ENCODE measurements around the gene KCNIP4.

Gene KCNIP4

DNA sequence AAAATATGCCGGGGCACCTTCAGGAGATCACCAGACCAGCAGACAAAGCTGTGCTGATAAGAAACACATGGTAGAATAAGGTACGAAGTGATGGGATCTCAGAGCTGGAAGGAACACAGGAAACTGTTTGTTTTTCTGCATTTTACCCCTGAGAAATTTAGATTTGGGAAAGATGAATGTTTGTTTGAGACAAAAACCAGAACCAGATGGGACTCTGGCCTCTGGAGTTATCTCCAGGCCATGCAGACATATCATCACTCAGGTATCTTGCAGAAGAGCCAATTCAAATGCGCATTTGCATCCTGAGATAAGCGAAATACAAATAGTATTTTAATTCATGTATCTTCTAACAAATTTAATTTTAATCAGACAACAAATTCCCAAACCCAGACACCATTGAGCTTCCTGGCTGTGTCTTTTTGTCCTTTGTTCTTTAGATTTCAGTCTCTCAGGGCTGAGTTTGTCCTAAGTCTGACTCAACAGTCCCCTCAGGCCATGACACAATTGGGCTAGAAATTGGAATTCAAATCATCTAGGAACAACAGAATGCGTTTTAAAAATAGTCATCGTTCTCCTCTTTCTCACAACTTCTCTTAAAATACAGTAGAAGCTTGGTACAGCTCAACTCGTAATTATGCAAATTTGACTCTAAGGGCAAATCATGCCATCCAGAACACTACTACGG lies 1089.3 kb downstream of the KCNIP4 start:
- no peak overlapping the region for H3K4me3 ChIP-seq (ENCODE audit: low read length)
- H3K9me3 ChIP-seq (ENCODE audit: insufficient read depth, low read depth, low read length) = no peaks in the 10 kb centered on the region
- H3K4me1 ChIP-seq (ENCODE audit: insufficient read depth, low read length) = no peaks in the 10 kb centered on the region
- H3K36me3 ChIP-seq (ENCODE audit: insufficient read depth, low read length) = no peaks in the 10 kb centered on the region
- H3K27ac ChIP-seq (ENCODE audit: low read depth, low read length) = no peak overlapping the region
- 86% methylated on average over 7 of the region's 8 CpGs for WGBS
- no peaks in the 10 kb centered on the region for H3K27me3 ChIP-seq (ENCODE audit: insufficient read depth, low read length)
- no peak overlapping the region for H3K9ac ChIP-seq (ENCODE audit: low read depth, low read length)

DNA sequence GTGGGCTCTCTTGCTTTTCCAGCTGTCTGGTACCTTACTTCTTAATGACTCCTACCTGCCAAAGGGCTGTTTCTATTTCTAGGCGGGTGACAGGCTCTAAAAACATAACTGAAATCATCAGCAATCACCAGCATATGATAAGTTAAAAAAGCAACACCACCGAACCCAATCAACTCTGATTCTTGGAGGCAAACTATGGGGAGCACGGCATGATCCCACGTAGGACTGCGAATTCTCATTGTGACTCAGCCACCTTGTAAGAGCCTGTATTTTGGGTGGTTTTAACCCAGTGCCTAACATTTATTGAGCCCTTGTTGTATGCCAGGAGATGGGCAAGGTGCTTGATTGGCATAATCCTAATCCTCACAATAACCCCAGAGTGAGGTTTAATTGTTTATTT lies 1091.5 kb downstream of the KCNIP4 start:
- 96% methylated on average over 5 of the region's 5 CpGs for WGBS
- H3K4me1 ChIP-seq (ENCODE audit: insufficient read depth, low read length) = no peaks in the 10 kb centered on the region
- H3K9me3 ChIP-seq (ENCODE audit: insufficient read depth, low read depth, low read length) = no peaks in the 10 kb centered on the region
- no peaks in the 10 kb centered on the region for H3K27me3 ChIP-seq (ENCODE audit: insufficient read depth, low read length)
- no peak overlapping the region for H3K9ac ChIP-seq (ENCODE audit: low read depth, low read length)
- H3K4me3 ChIP-seq (ENCODE audit: low read length) = no peak overlapping the region
- no peak overlapping the region for H3K27ac ChIP-seq (ENCODE audit: low read depth, low read length)
- H3K36me3 ChIP-seq (ENCODE audit: insufficient read depth, low read length) = no peaks in the 10 kb centered on the region

DNA sequence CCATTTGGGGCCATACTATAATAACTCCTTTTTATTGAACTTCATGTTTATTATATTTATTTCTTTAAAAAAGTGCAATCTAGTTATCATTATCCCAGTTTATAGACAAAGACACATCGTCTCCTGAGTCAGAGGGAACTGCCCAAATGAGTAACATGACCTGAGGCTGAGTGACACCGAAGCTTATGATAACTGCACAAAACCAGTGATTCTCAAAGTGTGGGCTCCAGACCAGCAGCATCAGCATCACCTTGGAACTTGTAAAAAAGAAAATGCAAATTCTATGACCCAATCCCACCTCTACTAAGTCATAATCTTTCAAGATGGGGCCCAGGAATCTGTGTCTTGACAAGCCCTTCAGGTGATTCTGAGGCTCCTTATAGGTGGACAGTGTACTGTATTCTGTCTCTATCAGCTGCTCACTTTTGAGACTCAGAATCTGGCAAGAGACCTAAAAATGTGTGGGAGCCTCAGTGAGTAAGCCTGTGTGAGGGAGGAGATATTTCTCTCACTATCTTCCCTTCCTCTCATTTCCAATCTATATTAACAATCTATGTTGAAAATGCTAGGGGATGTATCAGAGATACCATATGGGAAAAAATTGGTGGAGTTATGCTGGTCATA lies 1101.3 kb downstream of the KCNIP4 start:
- H3K4me3 ChIP-seq (ENCODE audit: low read length) = no peak overlapping the region
- WGBS = 44% methylated on average over 2 of the region's 2 CpGs
- H3K9ac ChIP-seq (ENCODE audit: low read depth, low read length) = no peak overlapping the region
- H3K27me3 ChIP-seq (ENCODE audit: insufficient read depth, low read length) = no peaks in the 10 kb centered on the region
- H3K27ac ChIP-seq (ENCODE audit: low read depth, low read length) = no peak overlapping the region
- H3K9me3 ChIP-seq (ENCODE audit: insufficient read depth, low read depth, low read length) = no peaks in the 10 kb centered on the region; the same call in 1 of the 2 replicates
- H3K36me3 ChIP-seq (ENCODE audit: insufficient read depth, low read length) = no peaks in the 10 kb centered on the region
- 0 out of 2 replicates have a peak, but pooled peaks cover 3% of the 10 kb centered on the region for H3K4me1 ChIP-seq (ENCODE audit: insufficient read depth, low read length)

DNA sequence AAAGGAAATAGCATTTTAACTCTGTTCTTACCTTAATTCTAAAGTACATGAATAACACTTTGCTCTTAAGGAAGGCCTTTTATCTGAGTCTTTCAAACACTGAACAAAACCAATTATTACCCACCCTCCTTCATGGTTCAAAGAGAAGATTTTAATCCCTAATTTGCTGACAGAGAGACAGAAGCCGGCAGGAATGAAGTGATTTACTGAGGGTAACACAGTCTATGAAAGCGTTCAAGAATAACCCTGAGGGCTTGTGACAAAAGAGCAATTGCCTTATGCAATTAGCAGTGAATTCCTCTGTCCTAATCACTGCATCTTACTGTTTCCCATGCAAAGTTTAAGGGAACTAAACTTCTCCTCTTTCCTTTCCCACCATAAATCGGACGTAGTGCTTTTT lies 1104.3 kb downstream of the KCNIP4 start:
- WGBS = 57% methylated on average over 2 of the region's 4 CpGs

DNA sequence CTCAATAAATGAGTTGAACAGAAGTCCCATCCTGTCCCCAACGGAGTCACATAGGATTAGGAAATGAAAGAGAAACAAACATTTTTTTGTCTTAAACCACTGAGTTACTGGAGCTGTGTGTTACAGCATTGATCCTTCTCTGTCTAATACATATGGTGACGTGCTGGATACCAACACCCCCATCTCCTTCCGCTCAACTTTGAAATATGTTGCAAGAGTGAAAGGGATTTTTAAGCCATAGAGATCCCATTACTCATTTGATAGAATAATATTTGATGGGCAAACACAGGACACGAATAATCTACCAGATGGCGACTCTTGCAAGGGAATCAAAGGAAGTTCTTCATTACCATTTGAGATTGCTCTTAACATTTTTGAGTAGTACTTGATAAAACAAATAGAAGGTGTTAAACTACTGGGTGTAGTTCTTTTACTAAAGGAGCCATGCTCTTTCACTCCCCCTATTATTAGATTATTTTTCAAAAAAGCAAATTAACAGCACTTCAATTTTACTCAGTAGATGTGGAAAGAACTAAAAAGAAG lies 1107.9 kb downstream of the KCNIP4 start:
- 91% methylated on average over 5 of the region's 5 CpGs for WGBS
- Histone ChIP-seq H3K27ac (ENCODE audit: low read depth, low read length) (no peak overlapping the region), H3K9me3 (ENCODE audit: insufficient read depth, low read depth, low read length) (no peaks in the 10 kb centered on the region), H3K36me3 (ENCODE audit: insufficient read depth, low read length) (no peaks in the 10 kb centered on the region), H3K4me1 (ENCODE audit: insufficient read depth, low read length) (0 out of 2 replicates have a peak, but pooled peaks cover 3% of the 10 kb centered on the region), H3K4me3 (ENCODE audit: low read length) (no peak overlapping the region), H3K27me3 (ENCODE audit: insufficient read depth, low read length) (no peaks in the 10 kb centered on the region), H3K9ac (ENCODE audit: low read depth, low read length) (no peak overlapping the region)

More for the DNA sequence above, 1104.3 kb downstream of the KCNIP4 start:
- no peaks in the 10 kb centered on the region for H3K36me3 ChIP-seq (ENCODE audit: insufficient read depth, low read length)
- H3K4me1 ChIP-seq (ENCODE audit: insufficient read depth, low read length) = 0 out of 2 replicates have a peak, but pooled peaks cover 3% of the 10 kb centered on the region
- H3K27me3 ChIP-seq (ENCODE audit: insufficient read depth, low read length) = no peaks in the 10 kb centered on the region
- H3K27ac ChIP-seq (ENCODE audit: low read depth, low read length) = no peak overlapping the region
- H3K9me3 ChIP-seq (ENCODE audit: insufficient read depth, low read depth, low read length) = no peaks in the 10 kb centered on the region
- H3K4me3 ChIP-seq (ENCODE audit: low read length) = no peak overlapping the region
- no peak overlapping the region for H3K9ac ChIP-seq (ENCODE audit: low read depth, low read length)

DNA sequence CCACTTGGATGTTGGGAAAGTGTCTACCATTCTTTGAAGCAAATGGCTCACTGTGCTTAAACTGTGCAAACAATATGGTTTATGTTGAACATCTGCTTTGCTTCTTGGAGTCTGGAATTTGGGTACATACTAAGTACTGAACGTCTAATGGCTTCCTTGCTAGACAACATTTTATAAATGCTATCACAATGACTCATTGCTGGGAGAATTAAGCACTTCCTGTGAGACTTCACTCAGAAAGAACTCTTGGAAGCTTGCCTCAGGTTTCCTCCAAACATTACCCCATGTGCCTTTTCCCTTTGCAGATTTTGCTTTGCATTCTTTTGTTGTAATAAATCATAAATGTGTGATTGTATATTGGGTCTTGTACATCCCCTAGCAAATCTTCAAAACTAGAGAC lies 1108.6 kb downstream of the KCNIP4 start:
- Histone ChIP-seq H3K36me3 (ENCODE audit: insufficient read depth, low read length) (no peaks in the 10 kb centered on the region), H3K27ac (ENCODE audit: low read depth, low read length) (no peak overlapping the region), H3K9me3 (ENCODE audit: insufficient read depth, low read depth, low read length) (no peaks in the 10 kb centered on the region), H3K9ac (ENCODE audit: low read depth, low read length) (no peak overlapping the region), H3K27me3 (ENCODE audit: insufficient read depth, low read length) (no peaks in the 10 kb centered on the region), H3K4me1 (ENCODE audit: insufficient read depth, low read length) (0 out of 2 replicates have a peak, but pooled peaks cover 3% of the 10 kb centered on the region), H3K4me3 (ENCODE audit: low read length) (no peak overlapping the region)
- WGBS = 67% methylated on average over 1 of the region's 1 CpG

DNA sequence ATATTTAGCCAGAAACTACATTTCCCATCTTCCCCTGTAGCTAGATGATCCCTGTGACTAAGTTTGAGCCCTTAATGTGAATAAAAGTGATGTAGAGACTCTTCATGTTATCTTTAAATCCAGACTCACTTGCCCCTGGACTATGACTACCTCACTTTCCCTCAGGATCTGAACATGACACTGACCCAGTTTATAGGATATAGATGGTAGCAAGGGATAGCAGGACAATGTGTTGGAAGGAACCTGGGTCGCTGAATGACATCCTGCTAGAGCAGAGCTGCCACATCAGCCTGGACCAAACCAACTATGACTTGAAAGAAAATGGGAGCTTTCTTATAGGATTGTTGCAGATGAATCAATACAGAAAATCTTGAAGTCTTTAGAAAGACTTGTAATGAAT lies 1110.1 kb downstream of the KCNIP4 start:
- Histone ChIP-seq H3K9ac (ENCODE audit: low read depth, low read length) (no peak overlapping the region), H3K4me3 (ENCODE audit: low read length) (no peak overlapping the region), H3K4me1 (ENCODE audit: insufficient read depth, low read length) (no peaks in the 10 kb centered on the region), H3K9me3 (ENCODE audit: insufficient read depth, low read depth, low read length) (no peaks in the 10 kb centered on the region), H3K27ac (ENCODE audit: low read depth, low read length) (no peak overlapping the region), H3K36me3 (ENCODE audit: insufficient read depth, low read length) (no peaks in the 10 kb centered on the region), H3K27me3 (ENCODE audit: insufficient read depth, low read length) (no peaks in the 10 kb centered on the region)
- 90% methylated on average over 1 of the region's 1 CpG for WGBS

DNA sequence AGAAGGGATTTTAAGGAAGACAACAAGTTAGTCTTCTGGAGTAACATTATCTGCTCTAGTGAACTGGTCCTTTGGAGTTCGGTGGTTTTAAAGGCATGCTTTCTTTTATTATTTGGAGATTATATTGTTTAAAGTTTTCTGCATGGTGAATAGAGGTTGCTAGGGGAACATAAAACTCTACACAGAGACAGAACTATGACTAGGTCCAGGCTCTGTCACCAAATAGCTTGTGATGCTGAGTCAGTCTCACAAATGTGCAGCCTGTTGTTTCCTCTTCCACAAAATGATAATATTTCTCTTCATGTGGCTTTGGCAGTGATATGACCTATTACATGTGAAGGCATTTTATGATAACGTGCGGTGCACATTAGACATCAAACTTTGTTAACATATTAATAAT lies 1115.7 kb downstream of the KCNIP4 start:
- no peak overlapping the region for H3K9ac ChIP-seq (ENCODE audit: low read depth, low read length)
- no peak overlapping the region for H3K27ac ChIP-seq (ENCODE audit: low read depth, low read length)
- no peak overlapping the region for H3K4me3 ChIP-seq (ENCODE audit: low read length)
- WGBS = 86% methylated on average over 1 of the region's 3 CpGs
- H3K9me3 ChIP-seq (ENCODE audit: insufficient read depth, low read depth, low read length) = no peaks in the 10 kb centered on the region
- H3K4me1 ChIP-seq (ENCODE audit: insufficient read depth, low read length) = no peaks in the 10 kb centered on the region
- no peaks in the 10 kb centered on the region for H3K36me3 ChIP-seq (ENCODE audit: insufficient read depth, low read length)
- no peaks in the 10 kb centered on the region for H3K27me3 ChIP-seq (ENCODE audit: insufficient read depth, low read length)

DNA sequence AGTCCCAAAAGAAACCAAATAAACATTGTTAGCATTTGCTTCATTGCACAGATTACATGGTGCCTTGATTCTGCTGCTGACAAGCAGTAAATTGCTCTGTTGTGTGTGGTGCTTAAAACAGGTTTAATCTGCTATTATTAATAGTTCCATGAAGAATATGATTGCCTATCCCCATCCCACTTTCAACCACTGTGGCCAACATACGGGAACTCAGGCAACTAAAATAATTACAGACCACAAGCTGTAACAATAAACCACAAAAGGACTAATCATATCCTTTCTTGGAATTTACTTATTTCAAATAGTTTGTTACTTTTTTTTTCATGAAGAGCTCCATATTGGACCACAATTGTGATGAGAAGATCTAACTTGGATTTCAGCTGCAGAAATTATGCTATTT lies 1116.8 kb downstream of the KCNIP4 start:
- no peaks in the 10 kb centered on the region for H3K4me1 ChIP-seq (ENCODE audit: insufficient read depth, low read length)
- H3K27me3 ChIP-seq (ENCODE audit: insufficient read depth, low read length) = no peaks in the 10 kb centered on the region
- H3K27ac ChIP-seq (ENCODE audit: low read depth, low read length) = no peak overlapping the region
- H3K4me3 ChIP-seq (ENCODE audit: low read length) = no peak overlapping the region
- H3K9me3 ChIP-seq (ENCODE audit: insufficient read depth, low read depth, low read length) = no peaks in the 10 kb centered on the region
- 100% methylated on average over 1 of the region's 1 CpG for WGBS
- H3K9ac ChIP-seq (ENCODE audit: low read depth, low read length) = no peak overlapping the region
- no peaks in the 10 kb centered on the region for H3K36me3 ChIP-seq (ENCODE audit: insufficient read depth, low read length)

DNA sequence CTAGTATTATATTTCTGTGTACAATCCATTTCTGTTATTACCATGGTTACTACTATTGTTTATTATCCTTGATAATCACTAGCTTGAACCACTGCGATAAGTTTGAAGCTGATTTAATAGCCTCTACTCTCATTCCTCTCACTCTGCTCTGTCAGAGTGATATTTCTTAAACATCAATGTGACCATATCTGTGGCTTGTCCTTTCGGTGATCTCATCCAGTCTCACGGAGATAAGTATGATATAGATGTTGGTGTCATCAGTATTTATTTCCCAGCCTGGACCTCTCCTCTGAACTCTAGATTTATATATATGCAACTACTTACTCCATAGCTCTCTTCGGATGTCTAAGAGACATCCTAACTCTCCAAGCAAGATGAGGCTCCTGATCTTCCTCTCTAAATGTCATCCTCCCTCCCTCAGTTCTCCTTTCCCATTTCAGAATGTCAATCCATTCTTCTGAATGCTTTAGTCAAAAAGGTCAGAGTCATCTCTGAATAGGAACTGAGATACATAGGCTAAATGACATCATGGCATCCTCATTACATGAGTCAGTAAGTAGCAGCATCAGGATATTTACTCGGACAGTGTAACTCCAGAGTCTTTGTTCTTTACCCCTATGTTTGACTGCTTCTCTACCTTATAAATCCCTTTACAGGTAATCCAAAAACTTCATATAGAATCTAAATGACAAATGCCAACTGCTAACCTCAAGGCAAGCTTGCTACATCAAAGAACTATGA lies 1118.8 kb downstream of the KCNIP4 start:
- H3K27me3 ChIP-seq (ENCODE audit: insufficient read depth, low read length) = no peaks in the 10 kb centered on the region
- H3K9me3 ChIP-seq (ENCODE audit: insufficient read depth, low read depth, low read length) = no peaks in the 10 kb centered on the region
- no peaks in the 10 kb centered on the region for H3K36me3 ChIP-seq (ENCODE audit: insufficient read depth, low read length)
- no peak overlapping the region for H3K9ac ChIP-seq (ENCODE audit: low read depth, low read length)
- H3K4me3 ChIP-seq (ENCODE audit: low read length) = no peak overlapping the region
- H3K4me1 ChIP-seq (ENCODE audit: insufficient read depth, low read length) = no peaks in the 10 kb centered on the region
- WGBS = 58% methylated on average over 3 of the region's 5 CpGs
- no peak overlapping the region for H3K27ac ChIP-seq (ENCODE audit: low read depth, low read length)

DNA sequence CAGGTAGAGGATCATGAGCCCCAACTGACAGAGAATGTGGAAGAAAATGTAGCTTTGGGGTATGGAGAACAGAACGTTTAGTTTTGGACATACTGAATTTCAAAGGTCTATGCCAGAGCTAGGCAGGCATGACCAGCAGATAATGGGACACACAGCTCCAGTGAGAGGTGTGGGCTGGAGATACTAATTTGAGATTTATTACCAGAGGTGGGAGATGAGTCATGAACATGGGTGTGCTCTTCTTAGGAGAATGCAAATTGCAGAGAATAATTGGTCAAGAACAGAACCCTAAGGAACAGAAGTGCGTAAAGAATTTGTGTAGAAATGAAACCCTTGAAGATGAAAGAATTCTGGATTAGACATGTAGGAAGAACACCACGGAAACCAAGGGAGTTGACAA lies 1123.1 kb downstream of the KCNIP4 start:
- WGBS = 91% methylated on average over 3 of the region's 3 CpGs
- Histone ChIP-seq H3K36me3 (ENCODE audit: insufficient read depth, low read length) (no peaks in the 10 kb centered on the region), H3K4me3 (ENCODE audit: low read length) (no peak overlapping the region), H3K9ac (ENCODE audit: low read depth, low read length) (no peak overlapping the region), H3K9me3 (ENCODE audit: insufficient read depth, low read depth, low read length) (no peaks in the 10 kb centered on the region), H3K27ac (ENCODE audit: low read depth, low read length) (no peak overlapping the region), H3K27me3 (ENCODE audit: insufficient read depth, low read length) (no peaks in the 10 kb centered on the region), H3K4me1 (ENCODE audit: insufficient read depth, low read length) (no peaks in the 10 kb centered on the region)

Measured in HUES64 (cell line).